HG03097 (cell line): Measurements from ENCODE around the gene SLC35E3.

Experiments used
- ATAC-seq: cut with Tn5 transposase; IDR thresholded peaks from one replicate; pipeline ENCODE4 v1.9.1; 2021; ENCODE audit not compliant: unreplicated experiment, low FRiP score

SLC35E3 gene

GRCh38 chr12:68768431-68768939 is 22.5 kb downstream of the SLC35E3 start:
- ATAC-seq, result no peak

GRCh38 chr12:68769941-68770340 is 24.0 kb downstream of the SLC35E3 start:
- no peak for ATAC-seq

GRCh38 chr12:68771223-68771925 is 25.4 kb downstream of the SLC35E3 start:
- no peak for ATAC-seq

- ATAC-seq, result no peak
Observed at GRCh38 chr12:68772714-68773113, 26.7 kb downstream of the SLC35E3 start.

GRCh38 chr12:68773582-68773981 is 27.6 kb downstream of the SLC35E3 start:
- ATAC-seq, result no peak

GRCh38 chr12:68775121-68775630 is 29.2 kb downstream of the SLC35E3 start:
- no peak for ATAC-seq

- no peak for ATAC-seq
Observed at GRCh38 chr12:68776976-68777610, 31.1 kb downstream of the SLC35E3 start.

- no peak for ATAC-seq
Observed at GRCh38 chr12:68779280-68779679, 33.3 kb downstream of the SLC35E3 start.

GRCh38 chr12:68780731-68781130 is 34.8 kb downstream of the SLC35E3 start:
- ATAC-seq, result no peak

GRCh38 chr12:68781728-68782127 is 35.8 kb downstream of the SLC35E3 start:
- no peak for ATAC-seq

GRCh38 chr12:68784015-68784414 is 38.0 kb downstream of the SLC35E3 start:
- no peak for ATAC-seq

- ATAC-seq, result no peak
Observed at GRCh38 chr12:68785358-68785757, 39.4 kb downstream of the SLC35E3 start.

GRCh38 chr12:68785823-68786222 is 39.8 kb downstream of the SLC35E3 start:
- ATAC-seq, result no peak

GRCh38 chr12:68786929-68787328 is 41.0 kb downstream of the SLC35E3 start:
- ATAC-seq, result no peak

GRCh38 chr12:68788554-68789143 is 42.7 kb downstream of the SLC35E3 start:
- ATAC-seq, result no peak

GRCh38 chr12:68789144-68789878 is 43.3 kb downstream of the SLC35E3 start:
- ATAC-seq, result no peak

GRCh38 chr12:68790081-68790951 is 44.3 kb downstream of the SLC35E3 start:
- ATAC-seq, result no peak

GRCh38 chr12:68790952-68791234 is 44.9 kb downstream of the SLC35E3 start:
- no peak for ATAC-seq

GRCh38 chr12:68791897-68792481 is 46.0 kb downstream of the SLC35E3 start:
- no peak for ATAC-seq

- ATAC-seq, result no peak
Observed at GRCh38 chr12:68792952-68793351, 47.0 kb downstream of the SLC35E3 start.
